GM21526 (cell line): Measurements from ENCODE around the gene RTN4RL1.

Experiments used
- ATAC-seq: cut with Tn5 transposase; IDR thresholded peaks from one replicate; pipeline ENCODE4 v1.9.1; 2021; ENCODE audit warnings: moderate library complexity; ENCODE audit not compliant: unreplicated experiment, low FRiP score

RTN4RL1 gene

GRCh38 chr17:1958134-1958881 is 66.8 kb downstream of the RTN4RL1 start:
- no peak for ATAC-seq

- no peak for ATAC-seq
These were observed 68.1 kb downstream of the RTN4RL1 start for GRCh38 chr17:1957037-1957436.

GRCh38 chr17:1956134-1956533 is 69.0 kb downstream of the RTN4RL1 start:
- no peak for ATAC-seq

- ATAC-seq = no peak
These were observed 71.3 kb downstream of the RTN4RL1 start for GRCh38 chr17:1953831-1954230.

GRCh38 chr17:1951920-1952319 is 73.2 kb downstream of the RTN4RL1 start:
- ATAC-seq = no peak

- ATAC-seq = no peak
These were observed 75.4 kb downstream of the RTN4RL1 start for GRCh38 chr17:1949754-1950153.

GRCh38 chr17:1948517-1948825 is 76.7 kb downstream of the RTN4RL1 start:
- ATAC-seq = no peak

GRCh38 chr17:1947743-1948516 is 77.2 kb downstream of the RTN4RL1 start:
- no peak for ATAC-seq

- ATAC-seq = no peak
These were observed 77.8 kb downstream of the RTN4RL1 start for GRCh38 chr17:1947229-1947742.

- ATAC-seq = no peak
These were observed 78.9 kb downstream of the RTN4RL1 start for GRCh38 chr17:1946021-1946932.

- ATAC-seq = no peak
These were observed 79.5 kb downstream of the RTN4RL1 start for GRCh38 chr17:1945621-1946020.

- no peak for ATAC-seq
These were observed 81.7 kb downstream of the RTN4RL1 start for GRCh38 chr17:1943436-1943831.

- ATAC-seq = no peak
These were observed 82.3 kb downstream of the RTN4RL1 start for GRCh38 chr17:1942666-1943435.

GRCh38 chr17:1942066-1942365 is 83.1 kb downstream of the RTN4RL1 start:
- no peak for ATAC-seq

GRCh38 chr17:1941272-1942065 is 83.7 kb downstream of the RTN4RL1 start:
- ATAC-seq = no peak

GRCh38 chr17:1940810-1941185 is 84.3 kb downstream of the RTN4RL1 start:
- ATAC-seq = no peak

GRCh38 chr17:1939981-1940809 is 84.9 kb downstream of the RTN4RL1 start:
- ATAC-seq = no peak

GRCh38 chr17:1937461-1937860 is 87.7 kb downstream of the RTN4RL1 start:
- ATAC-seq = no peak

GRCh38 chr17:1936766-1937165 is 88.4 kb downstream of the RTN4RL1 start:
- no peak for ATAC-seq
